ENCODE data around the gene TMEM151B.

Gene TMEM151B

GRCh38 chr6:44233567-44234100 lies 36.6 kb upstream of the TMEM151B start:
- DNase-seq = no peak

GRCh38 chr6:44234101-44235025 lies 35.9 kb upstream of the TMEM151B start:
- DNase-seq = no peak

GRCh38 chr6:44235269-44235668 lies 35.0 kb upstream of the TMEM151B start:
- DNase-seq = no peak

GRCh38 chr6:44235891-44236516 lies 34.2 kb upstream of the TMEM151B start:
- DNase-seq = no peak

- DNase-seq = peak; percentile 91
Observed at GRCh38 chr6:44237021-44237812, 33.0 kb upstream of the TMEM151B start.

- no peak for DNase-seq
Observed at GRCh38 chr6:44237813-44238433, 32.3 kb upstream of the TMEM151B start.

GRCh38 chr6:44238687-44239350 lies 31.4 kb upstream of the TMEM151B start:
- DNase-seq = no peak

GRCh38 chr6:44243345-44243744 lies 26.9 kb upstream of the TMEM151B start:
- DNase-seq = no peak

GRCh38 chr6:44245391-44245911 lies 24.8 kb upstream of the TMEM151B start:
- DNase-seq = no peak

GRCh38 chr6:44245912-44246662 lies 24.2 kb upstream of the TMEM151B start:
- peak; percentile 56 for DNase-seq

- peak; percentile 97 for DNase-seq
Observed at GRCh38 chr6:44246663-44247337, 23.4 kb upstream of the TMEM151B start, which contains the start of gene HSP90AB1. Gene HSP90AB1, plus strand, starts transcription at chr6:44247101. Its CDS starts 1,529 bp downstream, at chr6:44248630.

GRCh38 chr6:44247338-44248302 lies 22.6 kb upstream of the TMEM151B start:
- DNase-seq = no peak

GRCh38 chr6:44248579-44248978 lies 21.7 kb upstream of the TMEM151B start:
- no peak for DNase-seq

GRCh38 chr6:44249082-44249748 lies 21.0 kb upstream of the TMEM151B start:
- DNase-seq = no peak

- DNase-seq = no peak
Observed at GRCh38 chr6:44250067-44250717, 20.1 kb upstream of the TMEM151B start.

GRCh38 chr6:44250718-44251123 lies 19.5 kb upstream of the TMEM151B start:
- DNase-seq = no peak

- DNase-seq = no peak
Observed at GRCh38 chr6:44251576-44252524, 18.4 kb upstream of the TMEM151B start.
